ENCODE data around the gene KCNMB3.
"Not testable (repeated sequence)": the region's sequence is repeated elsewhere in the genome, so short reads cannot be mapped to it uniquely, and the experiment has no call there.

Gene KCNMB3, protein sequence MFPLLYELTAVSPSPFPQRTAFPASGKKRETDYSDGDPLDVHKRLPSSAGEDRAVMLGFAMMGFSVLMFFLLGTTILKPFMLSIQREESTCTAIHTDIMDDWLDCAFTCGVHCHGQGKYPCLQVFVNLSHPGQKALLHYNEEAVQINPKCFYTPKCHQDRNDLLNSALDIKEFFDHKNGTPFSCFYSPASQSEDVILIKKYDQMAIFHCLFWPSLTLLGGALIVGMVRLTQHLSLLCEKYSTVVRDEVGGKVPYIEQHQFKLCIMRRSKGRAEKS

GRCh38 chr3:179250803-179251476 lies at the start of gene KCNMB3:
Gene KCNMB3, minus strand, starts transcription at chr3:179251114. Its CDS starts 124 bp downstream, at chr3:179250990.
- no peak for DNase-seq (ENCODE audit: low spot score)

DNA sequence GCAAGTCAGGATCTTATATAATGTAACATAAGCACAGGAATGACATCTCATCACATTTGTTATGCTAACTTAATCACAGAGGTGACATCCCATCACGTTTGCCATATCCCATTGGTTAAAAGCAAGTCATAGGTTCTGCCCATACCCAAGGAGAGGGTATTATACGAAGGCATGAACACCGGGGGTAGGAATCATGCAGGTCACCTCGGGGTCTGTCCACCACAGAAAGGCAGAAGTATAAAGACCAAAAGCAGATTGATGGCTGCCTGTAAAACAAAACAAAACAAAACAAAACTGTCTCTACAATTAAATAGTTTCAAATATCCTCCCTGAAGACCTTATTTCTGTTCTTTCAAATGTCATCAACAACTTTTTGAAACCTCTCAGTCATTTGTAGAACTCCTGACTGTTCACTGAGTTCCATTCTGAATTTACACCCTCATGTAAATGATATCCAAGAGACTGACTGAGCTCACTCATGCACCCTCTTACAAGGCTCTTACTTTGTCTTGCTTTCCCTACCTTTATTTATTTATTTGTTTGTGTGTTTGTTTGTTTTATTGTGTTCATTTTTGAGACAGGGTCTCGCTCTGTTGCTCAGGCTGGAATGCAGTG lies 49.2 kb upstream of the KCNMB3 start:
- DNase-seq (ENCODE audit: low spot score) = no peak

DNA sequence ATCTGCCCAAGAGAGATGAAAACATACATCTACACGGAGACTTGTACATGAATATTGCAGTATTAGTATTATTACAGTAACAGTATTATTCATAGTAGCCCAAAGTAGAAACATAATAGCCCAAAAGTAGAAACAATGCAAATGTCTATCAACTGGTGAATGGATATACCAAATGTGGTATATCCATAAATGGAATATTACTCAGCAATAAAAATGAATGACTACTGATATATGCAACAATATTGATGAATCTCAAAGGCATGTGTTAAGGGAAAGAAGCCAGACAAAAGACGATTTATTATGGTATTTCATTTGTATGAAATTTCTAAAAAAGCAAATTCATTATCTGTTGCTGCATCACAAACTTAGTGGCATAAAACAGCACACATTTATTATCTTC lies 48.4 kb upstream of the KCNMB3 start:
- DNase-seq (ENCODE audit: low spot score) = no peak

DNA sequence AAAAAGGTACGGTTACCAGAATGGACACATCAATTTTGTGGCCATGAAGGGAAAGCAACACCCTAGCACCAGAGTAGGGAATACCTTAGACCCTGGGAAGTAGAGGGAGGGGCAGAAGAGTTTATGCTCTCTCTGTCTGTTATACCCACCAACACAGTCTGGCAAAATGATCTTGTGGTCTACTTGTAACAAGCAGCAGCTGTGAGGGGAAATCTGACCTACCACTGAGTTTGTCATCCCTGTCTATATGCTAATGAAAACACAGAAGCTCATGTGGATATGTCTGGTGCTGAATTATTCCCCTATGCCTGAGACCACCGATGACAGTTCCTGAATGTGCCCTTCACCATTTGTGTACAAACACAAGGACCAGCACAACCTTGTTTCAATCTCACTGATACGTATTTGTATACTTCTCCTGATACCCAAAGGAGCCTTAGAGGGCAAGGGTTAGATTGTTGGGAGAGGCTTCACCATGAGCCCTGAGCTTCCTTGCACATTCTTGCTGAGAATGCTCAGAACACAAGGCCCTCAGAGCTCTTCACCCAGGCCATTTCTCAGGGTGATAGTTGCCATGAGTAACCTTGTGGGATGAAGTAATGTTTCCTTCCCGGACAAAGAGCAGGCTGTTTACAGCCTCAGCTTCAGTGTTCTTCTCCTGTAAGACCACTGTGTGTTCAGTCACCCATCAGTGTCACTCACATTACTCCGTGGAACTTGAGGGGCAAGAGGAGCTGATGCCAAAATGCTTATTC lies 47.2 kb upstream of the KCNMB3 start:
- DNase-seq (ENCODE audit: low spot score) = no peak

DNA sequence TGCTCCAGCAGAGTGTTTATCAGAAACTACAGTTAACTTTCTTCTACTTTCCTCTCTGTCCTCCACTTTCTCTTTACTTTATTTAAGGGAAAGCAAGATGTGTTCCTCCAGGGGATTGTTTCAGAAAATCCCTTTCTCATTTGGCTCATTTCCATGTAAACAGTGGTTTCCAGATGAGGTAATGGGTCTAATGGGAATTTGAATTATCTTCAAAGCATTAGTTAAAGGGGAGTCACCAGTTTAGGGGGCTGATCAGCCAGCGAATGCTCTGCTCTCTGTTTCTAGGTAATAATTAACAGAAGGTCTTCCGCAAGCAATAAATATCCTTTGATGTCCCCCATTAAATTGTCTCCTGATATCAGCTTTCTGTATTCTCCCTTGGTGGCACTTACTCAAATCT lies 41.5 kb upstream of the KCNMB3 start:
- no peak for DNase-seq (ENCODE audit: low spot score)

DNA sequence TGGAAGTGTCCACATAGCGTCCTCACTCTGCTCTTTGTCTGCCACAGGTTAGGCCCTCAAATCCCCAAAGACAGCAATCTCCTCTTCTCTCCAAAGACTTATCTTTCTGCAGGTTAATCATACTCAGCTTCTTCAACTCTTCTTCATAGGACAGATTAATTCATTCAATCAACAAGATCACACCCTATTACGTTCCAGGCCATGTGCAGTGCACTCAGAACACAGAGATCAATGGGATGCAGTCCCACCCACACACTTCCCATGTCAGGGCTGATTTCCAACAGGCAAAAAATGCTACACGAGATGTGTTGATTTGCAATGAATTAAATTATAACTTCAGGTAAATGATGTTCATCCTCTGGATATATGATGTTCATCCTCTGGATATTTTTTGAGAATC lies 38.4 kb upstream of the KCNMB3 start:
- no peak for DNase-seq (ENCODE audit: low spot score)

DNA sequence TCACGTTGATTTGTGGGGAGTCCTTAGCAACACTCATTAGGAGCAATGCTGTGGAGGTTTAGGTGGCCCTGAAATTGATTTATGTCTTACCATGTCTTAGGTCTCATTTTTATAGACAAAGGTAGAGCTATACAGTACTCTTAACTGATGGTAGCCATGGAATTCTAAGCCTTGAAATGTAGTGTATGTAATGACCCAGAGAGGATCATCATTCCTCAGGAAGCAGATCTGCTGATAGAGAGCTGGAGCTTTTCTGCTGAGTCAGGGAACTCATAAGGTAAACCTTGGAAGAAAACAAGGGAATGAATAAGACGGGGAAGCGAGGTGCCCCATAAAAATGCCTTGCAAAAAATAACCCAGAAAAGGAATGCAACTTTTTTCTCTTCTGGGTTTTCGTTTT lies 37.9 kb upstream of the KCNMB3 start:
- DNase-seq (ENCODE audit: low spot score) = no peak

DNA sequence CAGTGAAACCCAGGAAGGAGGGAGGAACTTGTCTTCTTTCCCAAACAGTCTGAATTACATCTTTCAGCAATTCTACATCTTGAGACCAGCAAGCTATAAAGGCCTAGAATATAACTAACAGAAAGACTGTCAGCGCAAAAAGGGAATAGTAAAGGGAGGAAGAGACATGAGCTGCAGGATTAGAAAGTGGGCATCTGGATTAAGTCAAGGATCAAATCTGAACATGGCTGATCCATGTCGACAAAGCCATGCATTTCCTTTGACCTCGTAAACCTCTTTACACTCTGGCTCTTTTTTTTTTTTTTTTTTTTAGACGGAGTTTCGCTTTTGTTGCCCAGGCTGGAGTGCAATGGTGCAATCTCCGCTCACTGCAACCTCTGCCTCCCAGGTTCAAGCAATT lies 35.4 kb upstream of the KCNMB3 start:
- DNase-seq (ENCODE audit: low spot score) = no peak

DNA sequence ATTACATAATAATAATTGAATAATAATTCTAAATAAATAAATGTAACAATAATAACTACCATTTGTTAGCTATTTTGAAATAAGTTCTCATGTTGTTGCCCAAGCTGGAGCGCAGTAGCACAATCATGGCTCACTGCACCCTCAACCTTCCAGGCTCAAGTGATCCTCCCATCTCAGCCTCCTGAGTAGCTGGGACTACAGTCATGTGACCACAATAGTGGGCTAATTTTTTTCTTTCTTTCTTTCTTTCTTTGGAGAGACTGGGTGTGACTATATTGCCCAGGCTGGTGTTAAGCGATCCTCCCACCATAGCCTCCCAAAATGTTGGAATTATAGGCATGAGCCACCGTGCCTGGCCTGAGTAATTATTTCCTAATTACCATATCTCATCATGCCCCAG lies 30.9 kb upstream of the KCNMB3 start:
- no peak for DNase-seq (ENCODE audit: low spot score)

- no peak for DNase-seq (ENCODE audit: low spot score)
These were observed 28.9 kb upstream of the KCNMB3 start for GRCh38 chr3:179279837-179280236.

- DNase-seq (ENCODE audit: low spot score) = no peak
These were observed 28.2 kb upstream of the KCNMB3 start for GRCh38 chr3:179278932-179279693.

DNA sequence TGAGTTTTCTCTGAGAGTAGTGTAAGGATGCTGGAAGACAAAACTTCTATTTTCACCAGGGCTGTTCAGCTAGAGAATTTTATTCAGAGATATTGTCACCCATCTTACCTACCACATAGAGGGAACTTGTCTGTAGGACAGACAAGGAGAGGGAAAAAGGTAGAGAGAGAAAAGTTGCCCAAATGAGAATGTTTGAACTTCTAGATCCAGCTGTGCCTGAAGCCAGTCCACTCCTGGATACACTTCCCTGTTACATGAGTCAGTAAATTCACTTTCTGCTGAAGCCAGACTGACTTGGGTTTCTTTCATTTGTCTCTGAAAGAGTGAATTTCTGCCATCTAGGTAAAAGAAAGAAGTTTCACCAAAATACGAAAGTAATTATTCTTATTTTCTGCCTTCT lies 27.2 kb upstream of the KCNMB3 start:
- DNase-seq (ENCODE audit: low spot score) = no peak

DNA sequence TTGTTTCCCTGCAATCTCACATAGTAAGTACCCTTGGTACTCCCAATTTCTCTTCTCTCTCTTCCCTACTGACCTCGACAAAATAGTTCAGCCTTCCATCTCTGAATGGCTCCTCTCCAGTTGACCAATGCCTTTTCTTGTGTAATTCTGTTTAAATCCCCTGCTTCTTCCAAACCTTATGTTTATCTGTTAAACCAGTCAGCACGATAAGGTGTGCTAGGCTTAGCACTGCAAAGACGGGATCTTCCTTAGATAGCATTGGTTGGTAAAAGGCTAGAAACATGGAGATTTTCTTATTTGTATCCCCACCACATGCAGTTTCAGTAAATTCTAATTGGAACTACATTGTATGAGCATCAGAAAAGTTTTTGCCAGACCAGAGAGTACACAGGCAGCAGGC lies 25.8 kb upstream of the KCNMB3 start:
- no peak for DNase-seq (ENCODE audit: low spot score)

- DNase-seq (ENCODE audit: low spot score) = no peak
These were observed 25.1 kb upstream of the KCNMB3 start for GRCh38 chr3:179276001-179276400.

GRCh38 chr3:179274434-179274833 lies 23.5 kb upstream of the KCNMB3 start:
- not testable (repeated sequence) for DNase-seq (ENCODE audit: low spot score)

- DNase-seq (ENCODE audit: low spot score) = no peak
These were observed 21.5 kb upstream of the KCNMB3 start for GRCh38 chr3:179272385-179272784.

- DNase-seq (ENCODE audit: low spot score) = no peak
These were observed 18.3 kb upstream of the KCNMB3 start for GRCh38 chr3:179269152-179269707.

- DNase-seq (ENCODE audit: low spot score) = no peak
These were observed 17.6 kb upstream of the KCNMB3 start for GRCh38 chr3:179268400-179269051.

GRCh38 chr3:179266701-179267211 lies 15.8 kb upstream of the KCNMB3 start:
- DNase-seq (ENCODE audit: low spot score) = no peak

- DNase-seq (ENCODE audit: low spot score) = no peak
These were observed 15.0 kb upstream of the KCNMB3 start for GRCh38 chr3:179265875-179266274.

- no peak for DNase-seq (ENCODE audit: low spot score)
These were observed 14.2 kb upstream of the KCNMB3 start for GRCh38 chr3:179265092-179265491.
